ENCODE results near the gene IFNL2.
"Not testable (repeated sequence)": the region's sequence is repeated elsewhere in the genome, so short reads cannot be mapped to it uniquely, and the experiment has no call there.

The IFNL2 gene

GRCh38 chr19:39270036-39270871, 2.1 kb downstream of the IFNL2 start:
- H3K4me2 ChIP-seq (ENCODE audit: low read depth, low read length, poor library complexity, severe bottlenecking): no peak overlapping the region
- H3K27me3 ChIP-seq (ENCODE audit: insufficient read depth, low read length, poor library complexity, severe bottlenecking): no peaks in the 10 kb centered on the region
- H3K79me2 ChIP-seq (ENCODE audit: insufficient read depth, low read length): no peaks in the 10 kb centered on the region
- no peaks in the 10 kb centered on the region for H3F3A ChIP-seq (ENCODE audit: low read depth)
- no peaks in the 10 kb centered on the region for H3K4me1 ChIP-seq (ENCODE audit: insufficient read depth, low read length, poor library complexity, severe bottlenecking)
- H3K4me3 ChIP-seq (ENCODE audit: low read length, poor library complexity, severe bottlenecking): no peak overlapping the region
- H3K9me2 ChIP-seq (replicated peaks; ENCODE audit: low read depth, low read length): no peaks in the 10 kb centered on the region
- TF ChIP-seq CTCF (conservative IDR thresholded peaks at IDR 0.05; ENCODE audit: low read length) (no peak), EZH2phosphoT487 (IDR thresholded peaks at IDR 0.05; ENCODE audit: borderline replicate concordance) (no peak)
- no peaks in the 10 kb centered on the region for H3K36me3 ChIP-seq (ENCODE audit: insufficient read depth, low read length)
- no peak overlapping the region for H3K9ac ChIP-seq (ENCODE audit: low read depth, low read length, poor library complexity, severe bottlenecking)
- H2AFZ ChIP-seq (ENCODE audit: low read length): no peak overlapping the region
- H3K9me3 ChIP-seq (ENCODE audit: insufficient read depth, low read depth, low read length): no peaks in the 10 kb centered on the region
- no peaks in the 10 kb centered on the region for H4K20me1 ChIP-seq (ENCODE audit: insufficient read depth, low read length, poor library complexity, severe bottlenecking)

- H3F3A ChIP-seq (ENCODE audit: low read depth); H2AFZ ChIP-seq (ENCODE audit: low read length); H3K27me3 ChIP-seq (ENCODE audit: insufficient read depth, low read length, poor library complexity, severe bottlenecking); H3K4me2 ChIP-seq (ENCODE audit: low read depth, low read length, poor library complexity, severe bottlenecking); H3K4me1 ChIP-seq (ENCODE audit: insufficient read depth, low read length, poor library complexity, severe bottlenecking); H3K36me3 ChIP-seq (ENCODE audit: insufficient read depth, low read length); H3K4me3 ChIP-seq (ENCODE audit: low read length, poor library complexity, severe bottlenecking); H4K20me1 ChIP-seq (ENCODE audit: insufficient read depth, low read length, poor library complexity, severe bottlenecking); H3K79me2 ChIP-seq (ENCODE audit: insufficient read depth, low read length); H3K9ac ChIP-seq (ENCODE audit: low read depth, low read length, poor library complexity, severe bottlenecking); H3K9me2 ChIP-seq (replicated peaks; ENCODE audit: low read depth, low read length); H3K9me3 ChIP-seq (ENCODE audit: insufficient read depth, low read depth, low read length): not testable (repeated sequence)
Measured at GRCh38 chr19:39273859-39274258, 5.7 kb downstream of the IFNL2 start.

- Histone ChIP-seq H3F3A (ENCODE audit: low read depth) (no peaks in the 10 kb centered on the region), H4K20me1 (ENCODE audit: insufficient read depth, low read length, poor library complexity, severe bottlenecking) (no peaks in the 10 kb centered on the region), H3K9me2 (replicated peaks; ENCODE audit: low read depth, low read length) (no peaks in the 10 kb centered on the region), H3K27me3 (ENCODE audit: insufficient read depth, low read length, poor library complexity, severe bottlenecking) (no peaks in the 10 kb centered on the region), H3K9ac (ENCODE audit: low read depth, low read length, poor library complexity, severe bottlenecking) (no peak overlapping the region), H3K4me3 (ENCODE audit: low read length, poor library complexity, severe bottlenecking) (no peak overlapping the region), H2AFZ (ENCODE audit: low read length) (no peak overlapping the region), H3K79me2 (ENCODE audit: insufficient read depth, low read length) (no peaks in the 10 kb centered on the region), H3K4me1 (ENCODE audit: insufficient read depth, low read length, poor library complexity, severe bottlenecking) (no peaks in the 10 kb centered on the region), H3K9me3 (ENCODE audit: insufficient read depth, low read depth, low read length) (no peaks in the 10 kb centered on the region), H3K36me3 (ENCODE audit: insufficient read depth, low read length) (no peaks in the 10 kb centered on the region), H3K4me2 (ENCODE audit: low read depth, low read length, poor library complexity, severe bottlenecking) (no peak overlapping the region)
- no peak for TF ChIP-seq EZH2phosphoT487 (IDR thresholded peaks at IDR 0.05; ENCODE audit: borderline replicate concordance)
- TF ChIP-seq CTCF (conservative IDR thresholded peaks at IDR 0.05; ENCODE audit: low read length): no peak
Measured at GRCh38 chr19:39275578-39275977, 7.4 kb downstream of the IFNL2 start.

GRCh38 chr19:39276740-39277139, 8.5 kb downstream of the IFNL2 start:
- no peaks in the 10 kb centered on the region for H3K9me3 ChIP-seq (ENCODE audit: insufficient read depth, low read depth, low read length)
- no peaks in the 10 kb centered on the region for H4K20me1 ChIP-seq (ENCODE audit: insufficient read depth, low read length, poor library complexity, severe bottlenecking)
- H3K9ac ChIP-seq (ENCODE audit: low read depth, low read length, poor library complexity, severe bottlenecking): no peak overlapping the region
- H3F3A ChIP-seq (ENCODE audit: low read depth): no peaks in the 10 kb centered on the region
- H3K4me3 ChIP-seq (ENCODE audit: low read length, poor library complexity, severe bottlenecking): no peak overlapping the region
- H3K79me2 ChIP-seq (ENCODE audit: insufficient read depth, low read length): no peaks in the 10 kb centered on the region
- no peak overlapping the region for H3K4me2 ChIP-seq (ENCODE audit: low read depth, low read length, poor library complexity, severe bottlenecking)
- TF ChIP-seq CTCF (conservative IDR thresholded peaks at IDR 0.05; ENCODE audit: low read length): no peak
- no peak for TF ChIP-seq EZH2phosphoT487 (IDR thresholded peaks at IDR 0.05; ENCODE audit: borderline replicate concordance)
- H3K27me3 ChIP-seq (ENCODE audit: insufficient read depth, low read length, poor library complexity, severe bottlenecking): no peaks in the 10 kb centered on the region
- no peaks in the 10 kb centered on the region for H3K36me3 ChIP-seq (ENCODE audit: insufficient read depth, low read length)
- no peaks in the 10 kb centered on the region for H3K9me2 ChIP-seq (replicated peaks; ENCODE audit: low read depth, low read length)
- H2AFZ ChIP-seq (ENCODE audit: low read length): no peak overlapping the region
- H3K4me1 ChIP-seq (ENCODE audit: insufficient read depth, low read length, poor library complexity, severe bottlenecking): no peaks in the 10 kb centered on the region
